ENCODE measurements around the gene IKZF3. TPM values are rescaled to one million over a fixed set of nuclear protein-coding genes. Genes with fewer than 3 reads are reported as not detected.

The IKZF3 gene
- total and polyA plus RNA-seq, 10 of the 15 experiments (the other 5 are each of a cell fraction or from before 2014, with no cell fraction given): 5.5 to 98.2 (median 47.6) TPM

DNA sequence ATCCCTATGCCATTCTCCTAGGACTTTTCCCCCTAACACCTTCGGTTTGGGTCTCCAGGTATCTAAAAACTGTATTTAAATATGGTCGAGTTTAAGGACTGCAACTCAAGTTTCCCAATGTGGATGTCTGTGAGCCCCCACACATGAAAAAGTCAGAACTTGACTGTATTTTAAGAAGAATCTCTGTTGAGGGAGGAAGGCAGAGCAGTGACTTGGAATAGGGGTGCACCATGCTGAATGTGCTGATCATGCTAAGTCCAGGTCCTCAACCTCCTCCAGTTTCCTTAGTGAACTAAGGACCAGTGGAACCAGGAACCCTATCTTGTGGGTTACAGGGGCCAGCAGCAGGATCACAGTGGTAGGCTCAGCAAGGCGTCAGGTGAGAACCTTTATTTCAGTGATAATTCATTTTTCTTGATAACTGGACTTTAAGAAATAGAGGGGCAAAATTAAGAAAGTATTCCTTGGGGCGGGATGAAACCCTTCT lies 106.9 kb downstream of the IKZF3 start:
- Histone ChIP-seq H3K9ac (ENCODE audit: control insufficient read depth, insufficient read depth, low read length) (peak overlapping the region; percentile 20; the same call in 1 of the 2 replicates), H3K27ac (ENCODE audit: control insufficient read depth, insufficient read depth) (peak overlapping the region; percentile 96), H2AFZ (ENCODE audit: control insufficient read depth, low read depth, low read length) (no peak overlapping the region), H3K27me3 (replicated peaks in 1 of 2; ENCODE audit: control insufficient read depth in 2 of 2, insufficient read depth in 2 of 2, low read length in 1 of 2) (no peaks in the 10 kb centered on the region), H4K20me1 (ENCODE audit: control insufficient read depth, insufficient read depth) (no peaks in the 10 kb centered on the region; the same call in 1 of the 2 replicates), H3K4me2 (ENCODE audit: control insufficient read depth, insufficient read depth) (peak overlapping the region; percentile 34), H3K79me2 (ENCODE audit: control insufficient read depth, insufficient read depth, low read length) (peaks cover 37% of the 10 kb centered on the region), H3K36me3 (ENCODE audit: control insufficient read depth in 2 of 2, insufficient read depth in 2 of 2, low read length in 1 of 2) (peaks cover 4 to 16% of the 10 kb centered on the region in 2 experiments), H3K4me3 (no peak overlapping the region), H3K9me3 (replicated peaks; ENCODE audit: control insufficient read depth, insufficient read depth, low read length) (no peaks in the 10 kb centered on the region), H3K4me1 (ENCODE audit: control insufficient read depth, insufficient read depth, low read length) (peaks cover 74% of the 10 kb centered on the region)
- BruUV-seq (replicated peaks): no TSS peak
- FAIRE-seq: no peak
- no peak for DNase-seq (ENCODE audit: low read depth, low spot score)
- ChIA-PET POLR2A (interaction anchor here (1.0 to 2.9 kb wide), 10 partner anchors 8 to 367 kb away, joined by 3 to 32 read pairs (median 6); no protein-coding TSS in a partner anchor), CTCF (interaction anchor here (0.7 to 5.0 kb wide), 10 partner anchors 13 to 134 kb away, joined by 3 to 39 read pairs (median 14); partner anchors contain the start of gene MIEN1), RAD21 (ENCODE audit: unreplicated experiment) (interaction anchor here (2.8 to 3.8 kb wide), 10 partner anchors 8 to 108 kb away, joined by 12 to 57 read pairs (median 20); partner anchors contain the start of gene IKZF3), SMC1A (ENCODE audit: uncharacterized antibody, unreplicated experiment) (interaction anchor here (1.0 to 4.6 kb wide), 10 partner anchors 9 to 106 kb away, joined by 3 to 50 read pairs (median 22); partner anchors contain the start of genes IKZF3 and MIEN1)
- TF ChIP-seq SUPT20H (IDR thresholded peaks at IDR 0.05; ENCODE audit: borderline replicate concordance, control insufficient read depth, low read depth, low read length) (no peak), TARDBP (IDR thresholded peaks at IDR 0.05; ENCODE audit: borderline replicate concordance) (no peak), MEF2B (IDR thresholded peaks at IDR 0.05; ENCODE audit: partially characterized antibody, poor library complexity, severe bottlenecking) (no peak), NFIC (IDR thresholded peaks at IDR 0.05; ENCODE audit: low read depth, low read length) (peak; percentile 29; the same call in 1 of the 2 replicates)
- in situ Hi-C loops (cut with MboI): loop anchor here (5.0 kb wide), 1 partner anchor 105 kb away; the partner anchor contains the start of gene IKZF3
- WGBS (ENCODE audit: insufficient coverage, insufficient replicate concordance, low lambda C conversion rate, missing lambda C conversion rate): 43% methylated on average over 4 of the region's 4 CpGs
- intact Hi-C loops (cut with micrococcal nuclease; ENCODE audit: unreplicated experiment): loop anchor here (5.0 kb wide), 3 partner anchors 35 to 225 kb away; partner anchors contain the start of genes LRRC3C, ORMDL3 and PSMD3
- no peak for ATAC-seq
